MG63 (cell line): Measurements from ENCODE around the gene MAGEA6. TPM values are rescaled to one million over a fixed set of nuclear protein-coding genes. Genes with fewer than 3 reads are reported as not detected.
"Not testable (repeated sequence)": the region's sequence is repeated elsewhere in the genome, so short reads cannot be mapped to it uniquely, and the experiment has no call there.

ENCODE experiments used
- DNase-seq: peaks from one replicate; pipeline ENCODE4 v3.0.0-alpha.2; 2020
- H3K27me3 ChIP-seq: fragments of 250-450 bp; sonication (Bioruptor Pico); 2 replicates; pipeline ENCODE4 v1.5.1; 2020; ENCODE audit warnings: mild to moderate bottlenecking, moderate library complexity
- H3K36me3 ChIP-seq: fragments of 250-450 bp; sonication (Bioruptor Pico); 2 replicates; pipeline ENCODE4 v1.5.1; 2020; ENCODE audit warnings: mild to moderate bottlenecking, moderate library complexity
- H3K4me3 ChIP-seq: fragments of 250-450 bp; sonication (Bioruptor Pico); 2 replicates; pipeline ENCODE4 v1.5.1; 2020; ENCODE audit warnings: mild to moderate bottlenecking, moderate library complexity
- H3K9me3 ChIP-seq: fragments of 250-450 bp; sonication (Bioruptor Pico); 2 replicates; pipeline ENCODE4 v1.5.1; 2020; ENCODE audit warnings: mild to moderate bottlenecking, moderate library complexity
- total RNA-seq: library from RNA; depleted of rRNA; stranded (reverse); fragments of >200 nt; shearing (Covaris generic); gene quantifications from 2 replicates; pipeline ENCODE4 v1.2.3, GENCODE V29; 2014; ENCODE audit warnings: low replicate concordance; rRNA removed

Gene MAGEA6
- total RNA-seq, 1 experiment from 2014 or later = not detected

GRCh38 chrX:152736528-152736927 is 33.0 kb downstream of the MAGEA6 start:
- H3K27me3 ChIP-seq, H3K9me3 ChIP-seq, H3K4me3 ChIP-seq, H3K36me3 ChIP-seq, DNase-seq: not testable (repeated sequence)

DNA sequence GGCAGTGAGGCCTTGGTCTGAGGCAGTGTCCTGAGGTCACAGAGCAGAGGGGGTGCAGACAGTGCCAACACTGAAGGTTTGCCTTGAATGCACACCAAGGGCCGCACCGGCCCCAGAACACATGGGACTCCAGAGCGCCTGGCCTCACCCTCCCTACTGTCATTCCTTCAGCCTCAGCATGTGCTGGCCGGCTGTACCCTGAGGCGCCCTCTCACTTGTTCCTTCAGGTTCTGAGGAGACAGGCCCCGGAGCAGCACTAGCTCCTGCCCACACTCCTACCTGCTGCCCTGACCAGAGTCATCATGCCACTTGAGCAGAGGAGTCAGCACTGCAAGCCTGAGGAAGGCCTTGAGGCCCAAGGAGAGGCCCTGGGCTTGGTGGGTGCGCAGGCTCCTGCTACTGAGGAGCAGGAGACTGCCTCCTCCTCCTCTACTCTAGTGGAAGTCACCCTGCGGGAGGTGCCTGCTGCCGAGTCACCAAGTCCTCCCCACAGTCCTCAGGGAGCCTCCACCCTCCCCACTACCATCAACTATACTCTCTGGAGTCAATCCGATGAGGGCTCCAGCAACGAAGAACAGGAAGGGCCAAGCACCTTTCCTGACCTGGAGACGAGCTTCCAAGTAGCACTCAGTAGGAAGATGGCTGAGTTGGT is 33.5 kb downstream of the MAGEA6 start:
- H3K27me3 ChIP-seq = no peaks in the 10 kb centered on the region
- no peak overlapping the region for H3K4me3 ChIP-seq
- DNase-seq = no peak
- H3K36me3 ChIP-seq = no peaks in the 10 kb centered on the region
- H3K9me3 ChIP-seq = no peaks in the 10 kb centered on the region

GRCh38 chrX:152735101-152735500 is 34.4 kb downstream of the MAGEA6 start:
- Histone ChIP-seq H3K4me3 (no peak overlapping the region), H3K27me3 (no peaks in the 10 kb centered on the region), H3K9me3 (no peaks in the 10 kb centered on the region), H3K36me3 (no peaks in the 10 kb centered on the region)
- no peak for DNase-seq

DNA sequence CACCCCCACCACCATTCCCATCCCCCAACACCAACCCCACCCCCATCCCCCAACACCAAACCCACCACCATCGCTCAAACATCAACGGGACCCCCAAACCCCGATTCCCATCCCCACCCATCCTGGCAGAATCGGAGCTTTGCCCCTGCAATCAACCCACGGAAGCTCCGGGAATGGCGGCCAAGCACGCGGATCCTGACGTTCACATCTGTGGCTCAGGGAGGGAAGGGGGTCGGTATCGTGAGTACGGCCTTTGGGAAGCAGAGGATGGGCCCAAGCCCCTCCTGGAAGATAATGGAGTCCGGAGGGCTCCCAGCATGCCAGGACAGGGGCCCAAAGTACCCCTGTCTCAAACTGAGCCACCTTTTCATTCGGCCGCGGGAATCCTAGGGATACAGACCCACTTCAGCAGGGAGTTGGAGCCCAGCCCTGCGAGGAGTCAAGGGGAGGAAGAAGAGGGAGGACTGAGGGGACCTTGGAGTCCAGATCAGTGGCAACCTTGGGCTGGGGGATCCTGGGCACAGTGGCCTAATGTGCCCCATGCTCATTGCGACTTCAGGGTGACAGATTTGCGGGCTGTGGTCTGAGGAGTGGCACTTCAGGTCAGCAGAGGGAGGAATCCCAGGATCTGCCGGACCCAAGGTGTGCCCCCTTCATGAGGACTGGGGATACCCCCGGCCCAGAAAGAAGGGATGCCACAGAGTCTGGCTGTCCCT is 35.2 kb downstream of the MAGEA6 start:
- H3K36me3 ChIP-seq, H3K4me3 ChIP-seq, H3K27me3 ChIP-seq, H3K9me3 ChIP-seq, DNase-seq: not testable (repeated sequence)

DNA sequence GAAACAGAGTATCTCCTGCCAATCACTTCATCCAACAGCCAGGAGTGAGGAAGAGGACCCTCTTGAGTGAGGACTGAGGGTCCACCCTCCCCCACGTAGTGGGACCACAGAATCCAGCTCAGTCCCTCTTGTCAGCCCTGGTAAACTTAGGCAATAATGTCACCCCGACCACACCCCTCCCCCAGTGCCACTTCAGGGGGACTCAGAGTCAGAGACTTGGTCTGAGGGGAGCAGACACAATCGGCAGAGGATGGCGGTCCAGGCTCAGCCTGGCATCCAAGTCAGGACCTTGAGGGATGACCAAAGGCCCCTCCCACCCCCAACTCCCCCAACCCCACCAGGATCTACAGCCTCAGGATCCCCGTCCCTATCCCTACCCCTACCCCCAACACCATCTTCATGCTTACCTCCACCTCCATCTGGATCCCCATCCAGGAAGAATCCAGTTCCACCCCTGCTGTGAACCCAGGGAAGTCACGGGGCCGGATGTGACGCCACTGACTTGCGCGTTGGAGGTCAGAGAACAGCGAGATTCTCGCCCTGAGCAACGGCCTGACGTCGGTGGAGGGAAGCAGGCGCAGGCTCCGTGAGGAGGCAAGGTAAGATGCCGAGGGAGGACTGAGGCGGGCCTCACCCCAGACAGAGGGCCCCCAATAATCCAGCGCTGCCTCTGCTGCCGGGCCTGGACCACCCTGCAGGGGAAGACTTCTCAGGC is 36.1 kb downstream of the MAGEA6 start, which contains the start of the genes CSAG1 and MAGEA12:
CSAG1 (minus strand) TSS at position 461 of the 715 bp plus-strand sequence. CDS start 1,261 bp downstream, outside the sequence.
MAGEA12 (plus strand) TSS at position 497 of the 715 bp plus-strand sequence. CDS start 2,405 bp downstream, outside the sequence.
- H3K4me3 ChIP-seq = no peak within 1 kb of the TSS
- no peaks in the 10 kb centered on the region for H3K36me3 ChIP-seq
- H3K9me3 ChIP-seq = no peaks in the 10 kb centered on the region
- H3K27me3 ChIP-seq = no peaks in the 10 kb centered on the region
- no peak for DNase-seq

GRCh38 chrX:152725409-152725808 is 44.1 kb downstream of the MAGEA6 start:
- H3K4me3 ChIP-seq = no peak overlapping the region
- H3K9me3 ChIP-seq = no peaks in the 10 kb centered on the region
- no peaks in the 10 kb centered on the region for H3K27me3 ChIP-seq
- no peaks in the 10 kb centered on the region for H3K36me3 ChIP-seq
- no peak for DNase-seq

Other genes with a start within 250 kb of the MAGEA6 start
- gene GABRQ, start 131.8 kb downstream of the MAGEA6 start, total RNA-seq = 1.2 and 2.5 TPM in 2 replicates
- gene MAGEA3, start 70.9 kb downstream of the MAGEA6 start, total RNA-seq = not detected in 2 replicates
- gene CSAG2, start 60.4 kb downstream of the MAGEA6 start, total RNA-seq = not detected in 2 replicates
- not detected in 2 replicates for gene MAGEA2B, start 55.1 kb downstream of the MAGEA6 start, total RNA-seq
- not detected in 2 replicates for gene CSAG1, start 36.0 kb downstream of the MAGEA6 start, total RNA-seq
- not detected in 2 replicates for gene MAGEA12, start 35.9 kb downstream of the MAGEA6 start, total RNA-seq
- not detected in 2 replicates for gene MAGEA2, start 15.8 kb downstream of the MAGEA6 start, total RNA-seq
- gene CSAG3, start 10.5 kb downstream of the MAGEA6 start, total RNA-seq = not detected in 2 replicates
- 45.3 and 73.4 TPM in 2 replicates for gene CETN2, start 61.1 kb upstream of the MAGEA6 start, total RNA-seq
- gene NSDHL, start 61.4 kb upstream of the MAGEA6 start, total RNA-seq = 32.3 and 40.9 TPM in 2 replicates
- 0.63 and 2.4 TPM in 2 replicates for gene ZNF185, start 128.4 kb upstream of the MAGEA6 start, total RNA-seq
- not detected in 2 replicates for gene PNMA5, start 224.4 kb upstream of the MAGEA6 start, total RNA-seq